Activated T-cell treated with anti-CD3 and anti-CD28 coated beads for 48 hours (primary cell): Measurements from ENCODE around the gene KLHL26.

Experiments
- DNase-seq: peaks from one replicate; pipeline ENCODE4 v3.0.0-alpha.2; 2020; ENCODE audit warnings: low read depth

The KLHL26 gene

GRCh38 chr19:18603255-18603957, 33.4 kb upstream of the KLHL26 start:
- no peak for DNase-seq

DNA sequence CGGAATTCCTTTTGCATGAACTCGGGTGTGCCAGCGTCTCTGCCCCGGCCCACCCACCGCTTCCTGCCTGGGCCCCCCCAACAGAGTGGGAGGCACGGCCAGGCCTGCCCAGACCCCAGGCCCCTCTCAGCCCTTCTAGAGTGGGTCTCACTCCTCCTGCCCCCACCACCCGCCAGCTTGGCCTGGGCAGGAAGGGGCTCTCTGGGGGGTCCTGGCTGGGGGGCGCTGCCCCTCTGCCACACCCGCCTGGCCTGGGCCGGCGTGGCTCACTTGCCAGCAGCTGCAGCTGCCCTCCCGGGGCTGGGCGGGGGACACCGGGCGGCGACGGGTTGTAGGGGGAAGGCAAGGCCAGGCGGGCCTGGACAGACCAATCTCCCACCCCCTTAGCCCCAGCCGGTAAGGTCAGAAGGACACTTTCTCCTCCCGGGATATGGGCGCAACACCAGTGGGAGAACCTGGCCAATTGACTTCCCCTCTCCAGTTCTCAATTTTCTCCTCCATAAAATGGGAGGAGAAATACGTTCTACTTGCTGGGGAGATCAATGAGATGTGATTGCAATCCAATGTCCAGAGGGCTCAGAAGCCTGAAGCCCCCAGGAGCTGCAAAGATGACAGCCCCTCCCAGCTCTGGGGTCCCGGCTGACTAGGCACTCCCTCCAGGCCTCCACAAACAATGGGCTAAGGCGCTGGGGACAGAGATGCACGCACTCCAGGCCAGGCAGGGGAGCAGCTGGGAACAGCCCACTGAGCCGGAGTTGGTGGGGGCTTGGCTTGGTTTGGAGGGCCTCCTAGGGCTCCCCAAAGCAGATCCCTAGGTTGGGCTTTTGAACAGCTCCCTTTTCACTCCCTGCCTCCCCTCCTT, 32.6 kb upstream of the KLHL26 start:
- no peak for DNase-seq

- no peak for DNase-seq
These were observed 32.0 kb upstream of the KLHL26 start for GRCh38 chr19:18604820-18605159.

DNA sequence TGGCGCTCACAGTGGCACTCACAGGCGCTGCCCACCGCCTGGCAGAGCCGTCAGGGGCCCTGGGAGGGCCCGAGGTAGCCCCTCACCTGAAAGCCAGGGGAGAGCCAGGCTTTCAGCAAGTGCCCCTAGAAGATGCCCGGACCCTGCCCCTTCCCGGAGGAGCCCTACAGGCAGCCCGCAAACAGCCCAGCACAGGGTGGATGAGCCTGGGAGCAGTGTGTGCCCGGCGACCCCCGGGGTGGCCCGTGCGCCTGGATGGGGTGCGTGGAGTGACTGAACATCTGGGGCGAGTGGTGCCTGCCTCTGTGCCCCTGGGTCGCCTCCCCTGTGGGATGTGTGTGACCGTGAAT, 31.7 kb upstream of the KLHL26 start:
- DNase-seq: no peak

- no peak for DNase-seq
These were observed 31.1 kb upstream of the KLHL26 start for GRCh38 chr19:18605546-18606280.

- no peak for DNase-seq
These were observed 30.3 kb upstream of the KLHL26 start, which contains the start of gene CRLF1 for GRCh38 chr19:18606281-18607225. TSS of gene CRLF1 (minus strand) at chr19:18606799. CDS start at chr19:18606656, 143 bp downstream.

GRCh38 chr19:18607226-18608101, 29.4 kb upstream of the KLHL26 start:
- DNase-seq: no peak

DNA sequence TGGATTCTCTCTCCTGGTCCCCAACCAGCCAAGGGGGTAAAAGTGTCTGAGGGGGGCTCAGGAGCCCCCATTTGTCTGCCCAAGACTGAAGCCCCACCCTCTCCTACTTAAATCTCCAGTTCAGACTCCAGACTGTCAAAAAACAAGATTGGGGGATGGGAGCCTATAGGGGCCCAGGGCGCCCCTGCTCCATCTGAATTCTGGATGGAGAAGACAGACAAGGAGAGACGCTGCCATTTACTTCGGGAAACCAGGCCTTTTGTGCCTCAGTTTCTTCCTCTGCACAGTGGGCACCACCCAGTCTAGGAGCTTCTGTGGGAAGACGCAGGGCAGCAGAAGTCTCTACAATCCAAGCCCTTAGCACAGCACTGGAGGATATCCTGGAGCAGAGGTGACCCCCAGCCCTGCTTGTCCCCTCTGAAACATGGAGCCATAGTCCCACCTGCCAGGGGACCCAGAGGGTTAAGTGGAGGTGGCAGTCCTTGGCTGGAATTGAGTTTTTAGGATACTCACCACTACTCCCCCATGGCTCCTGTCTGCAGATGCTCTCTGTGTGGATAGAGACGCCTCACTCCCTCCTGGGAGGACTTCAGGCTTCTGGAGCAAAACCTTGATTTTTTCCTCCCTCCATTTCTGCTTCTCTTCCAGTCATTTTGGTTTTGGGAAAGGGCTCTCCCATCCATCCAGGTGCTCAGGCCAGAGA, 28.6 kb upstream of the KLHL26 start:
- no peak for DNase-seq

DNA sequence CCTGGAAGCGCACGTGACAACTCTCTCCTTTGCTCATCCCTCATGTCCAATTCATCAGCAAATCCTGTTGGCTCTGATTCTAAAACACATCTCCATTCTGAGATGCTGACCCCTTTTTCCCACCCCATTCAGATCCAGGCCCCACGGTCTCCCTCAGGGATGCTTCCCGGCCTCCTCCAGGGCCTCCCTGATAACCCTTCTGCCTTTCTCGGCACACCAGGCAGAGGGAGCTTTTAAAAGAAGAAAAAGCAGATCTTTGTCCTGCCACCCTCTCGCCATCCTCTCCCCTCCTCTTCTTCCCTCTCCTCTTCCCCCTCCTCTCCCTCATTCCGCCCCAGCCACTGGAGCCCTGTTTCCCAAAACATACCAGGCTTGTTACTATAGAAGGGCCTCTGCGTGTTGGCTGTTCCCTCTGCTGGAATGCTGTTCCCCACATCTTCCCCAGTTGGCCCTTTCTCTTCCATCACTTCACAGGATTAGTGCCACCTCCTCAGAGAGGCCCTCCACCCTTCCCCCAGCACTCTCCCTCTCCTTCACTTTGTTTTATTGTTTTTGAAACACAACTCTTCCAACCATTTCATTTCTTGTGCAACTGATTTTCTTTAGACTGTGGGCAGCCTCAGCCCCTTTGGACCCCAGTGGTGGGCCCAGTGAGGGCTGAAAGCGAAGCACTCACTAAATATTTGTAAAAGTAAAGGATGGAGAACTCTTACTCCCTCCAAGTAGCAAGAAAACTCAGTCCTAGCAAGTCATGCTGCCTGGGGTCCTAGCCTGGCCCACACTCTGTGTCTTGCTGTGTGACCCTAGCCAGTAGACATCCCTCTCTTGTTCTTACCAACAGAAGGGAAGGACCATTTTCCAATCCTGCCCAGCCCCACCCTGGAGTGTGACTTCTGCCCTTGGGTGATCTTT, 27.8 kb upstream of the KLHL26 start:
- no peak for DNase-seq

DNA sequence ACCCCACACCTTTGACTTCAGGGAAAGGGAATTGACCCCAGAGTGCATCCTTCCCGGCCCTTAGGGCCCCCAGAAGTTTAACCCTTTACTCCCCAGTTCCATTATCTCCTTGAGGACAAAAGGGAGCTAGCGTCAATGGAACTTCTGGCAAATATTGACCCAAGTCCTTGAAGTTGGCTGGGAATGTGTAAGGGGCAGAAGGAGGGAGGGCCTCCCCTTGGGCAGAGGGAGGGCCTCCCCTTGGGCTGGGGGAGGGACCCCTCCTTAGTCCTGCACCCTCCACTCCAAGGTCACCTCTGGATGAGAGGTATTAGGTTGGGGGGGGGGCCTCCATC, 27.1 kb upstream of the KLHL26 start:
- DNase-seq: no peak

DNA sequence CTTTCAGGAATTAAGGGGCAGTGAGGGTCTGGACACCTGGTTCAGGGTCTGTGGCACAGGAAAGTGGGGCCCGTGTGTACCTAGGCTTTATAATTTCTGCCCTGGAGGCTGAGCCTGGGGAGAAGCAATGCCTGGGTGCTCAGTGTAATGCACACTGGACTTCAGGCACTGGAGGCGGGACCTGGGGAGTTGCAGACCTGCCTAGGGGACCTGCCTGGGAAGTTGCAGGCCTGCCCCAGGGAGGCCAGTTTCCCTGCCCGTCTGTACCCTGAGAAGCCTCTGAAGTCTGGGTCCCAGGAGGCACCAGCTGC, 26.6 kb upstream of the KLHL26 start:
- DNase-seq: no peak

DNA sequence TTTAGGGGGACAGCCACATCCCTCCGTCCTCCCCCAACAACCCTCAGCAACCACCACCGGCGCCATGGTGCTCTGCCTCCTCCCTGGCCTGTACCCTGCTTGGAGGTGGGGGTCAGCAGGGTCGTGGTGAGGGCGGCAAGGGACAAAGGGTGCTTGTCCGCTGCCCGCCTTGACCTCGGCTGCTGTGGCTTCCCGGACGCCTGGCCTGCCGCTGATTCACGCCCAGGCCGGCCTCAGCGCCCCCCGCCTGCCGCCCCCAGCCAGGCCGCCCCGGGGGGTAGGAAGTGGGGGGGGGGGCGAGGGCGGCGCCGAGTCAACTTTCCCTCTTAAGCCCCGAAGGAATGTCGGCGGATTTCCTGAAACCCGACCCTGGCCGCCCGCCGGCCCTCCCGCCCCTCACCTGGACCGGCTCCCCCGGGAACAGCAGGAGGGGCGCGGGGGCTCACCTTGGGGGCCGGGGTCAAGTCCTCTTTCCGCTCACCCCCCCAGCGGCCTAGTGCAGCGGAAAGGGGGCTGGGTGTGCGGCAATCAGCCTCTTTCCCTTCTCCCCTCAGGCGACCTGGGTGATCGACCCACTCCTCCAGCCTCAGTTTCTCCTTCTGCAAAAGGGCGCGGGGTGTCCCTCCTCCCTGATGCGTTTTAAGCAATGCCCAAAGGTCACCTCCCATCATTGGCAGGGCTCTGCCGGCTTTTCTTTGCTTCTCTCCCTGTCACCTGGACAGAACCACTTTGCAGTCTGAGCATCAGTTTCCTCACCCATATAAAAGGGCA, 26.1 kb upstream of the KLHL26 start:
- no peak for DNase-seq

GRCh38 chr19:18611327-18612050, 25.3 kb upstream of the KLHL26 start:
- no peak for DNase-seq

DNA sequence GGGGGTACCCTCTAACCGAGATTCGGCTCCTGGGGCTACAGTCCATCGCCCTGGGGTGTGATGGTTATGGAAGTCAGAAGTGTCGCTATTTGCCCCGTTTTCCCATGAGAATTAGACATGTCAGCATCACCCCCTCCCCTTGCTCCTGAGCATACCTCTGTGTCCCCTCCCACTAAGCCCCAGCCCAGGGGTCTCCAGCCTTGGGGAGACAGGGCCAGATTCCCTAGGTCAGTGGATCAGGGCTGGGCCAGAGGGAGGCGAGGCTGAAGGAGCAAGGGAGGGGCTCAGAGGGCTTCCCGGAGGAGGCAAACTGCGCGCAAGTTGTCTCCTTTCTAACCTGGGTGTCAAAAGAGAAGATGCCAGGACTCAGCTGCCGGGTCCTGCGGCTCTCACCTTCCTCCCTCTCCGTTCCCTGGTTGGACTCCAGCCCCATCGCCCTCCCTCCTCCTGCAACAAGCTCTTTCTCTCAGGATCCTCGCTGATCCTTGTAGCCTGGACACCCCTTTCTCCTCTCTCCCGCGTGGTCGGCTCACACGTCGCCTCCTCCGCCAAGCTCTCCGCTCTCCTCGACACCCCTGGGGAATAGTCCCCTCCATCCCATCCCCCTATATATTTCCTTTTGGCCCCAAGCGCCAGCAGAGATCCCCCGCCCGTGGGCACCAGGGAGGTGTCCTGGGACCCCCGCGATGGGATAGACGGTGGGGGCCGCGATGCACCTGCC, 24.6 kb upstream of the KLHL26 start:
- DNase-seq: no peak

GRCh38 chr19:18612772-18613588, 23.8 kb upstream of the KLHL26 start, which contains the start of gene TMEM59L:
TSS of gene TMEM59L (plus strand) at chr19:18612870. CDS start at chr19:18612959, 89 bp downstream.
- DNase-seq: no peak

DNA sequence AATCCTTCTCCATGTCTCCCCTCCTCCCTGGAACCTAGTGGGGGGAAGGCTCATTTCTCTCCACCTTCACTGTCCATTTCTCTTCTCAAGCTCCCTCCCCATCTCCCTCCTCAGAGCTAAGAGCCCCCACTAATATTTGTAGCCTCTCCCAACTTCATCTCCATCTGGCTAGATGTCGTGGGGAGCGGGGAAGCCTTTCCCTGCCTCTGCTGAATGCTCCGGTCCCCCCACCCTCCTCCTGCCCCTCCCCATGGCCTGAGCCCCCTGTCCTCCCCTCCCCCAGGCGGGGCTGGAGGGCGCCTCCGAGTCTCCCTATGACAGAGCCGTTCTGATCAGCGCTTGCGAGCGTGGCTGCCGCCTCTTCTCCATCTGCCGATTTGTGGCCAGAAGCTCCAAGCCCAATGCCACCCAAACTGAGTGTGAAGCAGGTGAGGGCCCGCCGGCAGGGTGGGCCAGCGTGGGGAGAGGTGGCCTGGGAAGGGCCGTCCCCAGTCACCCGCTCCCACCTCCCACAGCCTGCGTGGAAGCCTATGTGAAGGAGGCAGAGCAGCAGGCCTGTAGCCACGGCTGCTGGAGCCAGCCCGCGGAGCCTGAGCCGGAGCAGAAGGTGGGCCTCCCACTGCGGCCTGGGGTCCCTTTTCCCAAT, 23.1 kb upstream of the KLHL26 start:
- no peak for DNase-seq
